SH-SY5Y (cell line): ENCODE measurements around the gene AGRN.

ENCODE experiments used
- GATA2 ChIP-seq: IDR thresholded peaks from 2 replicates; pipeline ENCODE4 v1.6.1; 2011; ENCODE audit warnings: mild to moderate bottlenecking, low read depth, low read length
- GATA3 ChIP-seq: IDR thresholded peaks from 2 replicates; pipeline ENCODE4 v1.6.1; 2011; ENCODE audit warnings: low read depth, mild to moderate bottlenecking, low read length, moderate library complexity

Gene AGRN

DNA sequence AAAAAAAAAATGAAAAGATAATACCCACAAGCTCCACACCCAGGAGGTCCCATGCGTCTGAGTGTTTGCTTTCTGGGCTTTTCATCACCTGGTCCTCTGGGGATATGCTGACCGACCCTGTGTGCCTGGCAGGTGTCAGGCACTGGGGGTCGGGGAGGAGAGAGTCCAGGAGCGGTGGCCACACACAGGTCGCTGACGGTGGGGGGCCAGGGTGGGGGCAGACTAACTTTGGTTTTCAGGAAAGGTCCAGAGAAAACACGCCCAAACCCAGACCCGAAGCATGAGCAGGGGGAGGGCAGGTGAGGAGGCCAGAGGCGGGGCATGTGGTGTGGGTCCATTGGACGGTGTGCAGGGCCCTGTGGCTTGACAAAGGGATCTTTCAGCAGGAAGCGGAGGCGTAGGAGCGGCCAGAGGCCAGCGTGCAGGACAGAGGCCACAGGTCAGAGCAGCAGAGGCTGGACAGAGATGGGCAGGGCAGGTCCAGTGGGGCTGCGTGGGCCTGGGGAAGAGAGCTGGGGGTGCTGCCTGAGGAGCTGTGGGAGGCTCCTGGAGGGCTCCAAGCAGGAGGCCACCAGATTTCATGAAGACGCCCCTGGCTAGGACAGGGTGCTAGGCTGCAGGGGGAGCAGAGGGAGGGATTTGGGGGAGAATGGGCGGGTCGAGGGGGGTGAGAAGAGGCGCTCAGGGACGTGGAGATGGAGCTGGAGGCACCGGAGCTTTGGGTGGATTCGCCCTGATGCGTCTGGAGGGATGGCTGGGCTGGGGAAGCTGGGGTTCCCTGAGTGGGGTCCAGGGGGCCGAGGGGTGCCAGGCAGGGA, 38.4 kb downstream of the AGRN start:
- TF ChIP-seq GATA2: no peak
- TF ChIP-seq GATA3: no peak

DNA sequence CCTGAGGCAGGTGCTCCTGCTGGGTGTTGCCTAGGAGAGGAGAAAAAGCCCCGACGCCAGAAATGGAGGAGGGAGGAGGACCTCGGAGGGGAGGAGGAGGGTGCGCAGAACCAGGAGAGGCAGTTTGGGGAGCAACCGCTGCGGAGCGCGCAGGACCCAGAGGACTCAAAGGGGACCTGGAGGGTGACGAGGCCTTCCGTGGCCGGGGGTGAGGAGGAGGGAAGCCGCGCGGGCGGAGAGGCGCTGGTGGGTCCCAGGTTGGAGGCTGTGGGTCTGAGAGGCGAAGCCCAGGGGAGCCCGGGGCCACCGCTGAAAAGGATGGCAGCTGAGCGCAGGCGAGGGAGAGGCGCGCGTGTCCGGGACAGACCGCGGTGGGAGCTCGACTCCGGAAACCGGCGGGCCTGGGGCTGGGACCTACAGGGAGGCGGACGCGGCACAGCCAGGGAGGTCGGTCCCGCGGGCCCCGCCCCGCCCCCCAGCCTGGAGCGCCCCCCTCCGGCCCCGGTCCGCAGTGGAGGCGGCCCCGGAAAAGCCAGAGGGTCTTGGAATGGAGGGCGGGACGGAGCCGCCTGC, 39.1 kb downstream of the AGRN start:
- TF ChIP-seq GATA2 (no peak), GATA3 (no peak)

DNA sequence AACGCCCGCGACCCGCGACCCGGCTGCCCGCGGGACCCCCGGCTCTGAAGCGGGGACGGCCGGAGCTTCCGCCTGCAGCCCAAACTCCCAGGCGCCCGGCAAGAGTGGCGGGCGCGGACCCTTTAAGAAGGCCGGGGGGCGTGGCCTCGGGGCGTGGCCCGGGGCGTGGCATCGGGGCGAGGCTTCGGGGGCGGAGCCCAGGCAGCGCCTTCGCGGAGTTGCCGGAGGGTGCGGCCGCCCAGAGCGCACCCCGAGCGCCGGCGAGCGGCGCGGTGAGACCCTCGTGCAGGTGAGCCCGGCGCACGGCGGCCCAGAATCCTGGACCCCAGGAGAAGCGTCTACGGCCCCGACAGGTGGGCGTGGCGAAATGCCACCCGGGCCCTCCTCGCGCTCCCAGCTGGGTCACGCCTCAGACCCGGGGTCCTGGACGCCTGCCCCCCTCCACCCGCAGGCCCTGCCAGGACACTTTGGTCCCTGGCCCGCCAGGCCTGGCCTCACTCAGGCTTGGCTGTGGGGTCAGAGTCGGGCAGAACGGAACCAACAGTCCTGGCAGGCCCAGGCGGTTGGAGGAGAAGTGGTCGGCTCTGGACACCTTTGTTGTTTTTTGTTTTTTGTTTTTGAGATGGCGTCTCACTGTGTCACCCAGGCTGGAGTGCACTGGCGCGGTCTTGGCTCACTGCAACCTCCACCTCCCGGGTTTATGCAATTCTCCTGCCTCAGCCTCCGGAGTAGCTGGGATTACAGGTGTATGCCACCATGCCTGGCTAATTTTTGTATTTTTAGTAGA, 39.8 kb downstream of the AGRN start:
- no peak for TF ChIP-seq GATA2

DNA sequence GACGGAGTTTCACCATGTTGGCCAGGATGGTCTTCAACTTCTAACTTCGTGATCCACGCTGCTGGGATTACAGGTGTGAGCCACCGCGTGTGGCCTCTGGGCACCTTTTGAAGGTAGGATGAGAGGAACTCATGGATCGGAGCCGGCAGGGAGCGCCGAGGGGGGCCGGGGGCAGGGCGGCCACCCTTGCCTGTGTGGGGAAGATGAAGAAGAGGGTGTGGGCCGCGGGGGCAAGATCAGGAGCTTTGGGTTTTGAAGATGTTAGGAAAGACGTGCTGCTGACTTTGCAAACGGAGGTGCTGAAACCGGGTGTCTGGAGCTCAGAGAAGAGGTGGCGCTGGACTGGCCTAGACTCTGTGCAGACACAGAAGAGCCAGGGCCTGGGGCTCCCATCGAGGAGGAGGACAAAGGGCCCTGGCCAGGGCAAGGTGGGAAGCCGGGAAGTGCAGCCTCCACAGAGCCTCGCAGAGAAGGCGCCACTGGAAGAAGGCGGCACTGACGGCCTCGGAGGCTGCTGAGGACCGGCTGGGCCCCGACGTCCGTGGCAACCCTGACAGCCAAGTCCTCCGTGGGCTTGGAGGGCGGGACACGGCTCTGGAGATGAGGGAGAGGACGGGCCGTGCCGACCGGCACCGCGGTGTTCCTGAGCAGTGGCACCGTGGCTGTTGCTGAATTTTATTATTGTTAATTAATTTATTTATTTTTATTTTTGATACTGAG, 40.5 kb downstream of the AGRN start:
- no peak for TF ChIP-seq GATA2
- TF ChIP-seq GATA3: no peak

DNA sequence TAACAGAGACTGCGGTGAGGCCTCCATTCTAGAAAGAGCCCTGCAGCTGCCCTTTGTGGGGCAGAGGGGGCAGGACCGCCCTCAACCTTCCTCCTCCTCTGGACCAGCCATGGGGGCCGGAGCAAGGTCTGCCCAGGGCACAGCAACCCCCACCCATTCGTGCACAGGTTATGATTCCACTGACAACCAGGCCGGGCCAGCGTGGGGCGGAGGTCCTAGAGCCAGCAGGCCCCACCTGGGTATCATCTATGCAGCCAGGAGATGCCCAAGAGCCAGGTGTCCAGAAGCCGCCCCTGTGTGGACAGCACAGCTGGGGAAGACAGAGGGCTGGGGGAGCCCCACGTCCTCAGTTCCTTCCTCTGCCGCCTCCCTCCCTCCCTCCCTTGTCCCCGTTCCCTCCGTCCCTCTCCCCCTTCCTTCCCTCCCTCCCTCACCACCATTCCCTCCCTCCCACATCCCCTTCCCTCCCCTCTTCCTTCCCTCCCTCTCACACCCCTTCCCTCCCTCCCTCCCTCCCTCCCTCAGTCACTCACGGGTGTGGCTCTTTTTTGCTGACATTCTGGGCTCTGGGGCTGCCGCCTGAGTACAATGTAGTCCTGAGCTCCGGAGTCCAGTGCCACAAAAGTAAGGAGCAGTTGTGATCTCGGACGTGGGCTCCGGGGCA, 41.9 kb downstream of the AGRN start:
- no peak for TF ChIP-seq GATA3
- no peak for TF ChIP-seq GATA2

DNA sequence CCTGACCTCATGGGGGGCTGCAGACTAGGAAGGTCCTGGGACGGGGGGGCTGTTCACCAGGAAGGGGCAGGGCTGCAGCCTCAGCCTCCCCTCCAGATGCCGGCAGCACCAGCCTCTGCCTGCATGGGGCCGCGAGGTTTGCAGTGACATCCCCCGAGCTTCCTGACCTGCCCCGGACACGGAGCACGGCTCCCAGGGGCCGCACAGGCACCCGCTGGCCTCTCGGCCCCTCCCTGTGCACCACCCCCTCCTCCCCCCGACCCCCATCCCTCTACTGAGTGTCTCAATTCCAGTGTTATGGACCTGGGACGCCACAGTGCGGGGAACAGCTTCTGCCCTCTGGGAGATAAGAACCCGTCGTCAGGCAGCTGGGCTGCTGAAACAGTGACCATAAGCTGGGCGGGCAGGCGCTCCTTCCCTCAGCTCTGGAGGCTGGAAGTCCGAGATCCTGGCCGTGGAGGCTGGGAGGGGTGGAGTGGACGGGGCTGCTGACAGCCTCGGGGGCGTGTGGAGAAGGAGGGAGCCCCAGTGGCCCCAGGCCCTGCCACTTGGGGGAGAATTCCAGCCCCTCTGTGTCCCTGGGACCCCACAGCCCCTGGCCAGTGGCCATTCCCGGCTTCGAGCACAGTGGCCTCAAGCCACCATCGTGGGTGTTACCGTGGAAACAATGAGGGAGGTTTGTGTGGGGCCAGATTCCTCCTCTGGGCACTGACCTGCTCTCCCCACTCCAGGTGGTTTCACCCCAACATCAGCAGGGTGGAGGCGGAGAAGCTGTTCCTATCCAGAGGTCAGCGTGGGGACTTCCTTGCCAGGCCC, 42.6 kb downstream of the AGRN start:
- TF ChIP-seq GATA3: no peak
- TF ChIP-seq GATA2: no peak

DNA sequence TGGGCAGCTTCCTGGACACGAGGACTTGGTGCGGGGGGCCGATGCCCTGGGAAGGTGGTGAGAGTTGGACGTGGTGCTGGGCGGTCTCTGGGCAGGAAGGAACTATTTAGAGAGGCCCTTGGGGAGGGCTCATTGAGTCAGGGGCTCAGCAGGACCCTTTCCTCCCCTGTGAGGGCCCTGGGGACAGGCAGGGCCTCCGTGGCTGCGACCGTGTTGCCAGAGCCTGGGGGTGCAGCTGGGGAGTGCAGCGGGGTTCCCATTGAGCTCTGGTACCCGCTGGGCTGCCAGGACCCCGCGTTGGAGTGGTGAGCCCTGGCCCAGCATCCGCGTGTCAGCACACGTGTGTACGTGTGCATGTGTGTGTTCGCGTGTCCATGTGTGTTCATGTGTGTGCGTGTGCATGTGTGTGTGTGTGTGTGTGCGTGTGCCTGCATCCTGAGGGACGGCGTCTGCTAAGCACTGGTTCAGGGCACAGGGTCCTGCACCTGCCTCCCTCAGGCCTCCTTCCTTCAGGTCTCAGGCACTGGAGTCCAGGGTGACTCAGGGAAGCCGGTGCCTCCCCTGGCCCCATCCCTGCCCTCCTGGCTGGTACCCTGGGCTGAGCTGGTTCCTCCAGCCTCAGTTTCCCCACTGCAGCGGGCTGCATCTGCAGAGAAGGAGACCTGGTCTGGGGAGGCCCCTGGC, 43.5 kb downstream of the AGRN start:
- TF ChIP-seq GATA3 (no peak), GATA2 (no peak)

DNA sequence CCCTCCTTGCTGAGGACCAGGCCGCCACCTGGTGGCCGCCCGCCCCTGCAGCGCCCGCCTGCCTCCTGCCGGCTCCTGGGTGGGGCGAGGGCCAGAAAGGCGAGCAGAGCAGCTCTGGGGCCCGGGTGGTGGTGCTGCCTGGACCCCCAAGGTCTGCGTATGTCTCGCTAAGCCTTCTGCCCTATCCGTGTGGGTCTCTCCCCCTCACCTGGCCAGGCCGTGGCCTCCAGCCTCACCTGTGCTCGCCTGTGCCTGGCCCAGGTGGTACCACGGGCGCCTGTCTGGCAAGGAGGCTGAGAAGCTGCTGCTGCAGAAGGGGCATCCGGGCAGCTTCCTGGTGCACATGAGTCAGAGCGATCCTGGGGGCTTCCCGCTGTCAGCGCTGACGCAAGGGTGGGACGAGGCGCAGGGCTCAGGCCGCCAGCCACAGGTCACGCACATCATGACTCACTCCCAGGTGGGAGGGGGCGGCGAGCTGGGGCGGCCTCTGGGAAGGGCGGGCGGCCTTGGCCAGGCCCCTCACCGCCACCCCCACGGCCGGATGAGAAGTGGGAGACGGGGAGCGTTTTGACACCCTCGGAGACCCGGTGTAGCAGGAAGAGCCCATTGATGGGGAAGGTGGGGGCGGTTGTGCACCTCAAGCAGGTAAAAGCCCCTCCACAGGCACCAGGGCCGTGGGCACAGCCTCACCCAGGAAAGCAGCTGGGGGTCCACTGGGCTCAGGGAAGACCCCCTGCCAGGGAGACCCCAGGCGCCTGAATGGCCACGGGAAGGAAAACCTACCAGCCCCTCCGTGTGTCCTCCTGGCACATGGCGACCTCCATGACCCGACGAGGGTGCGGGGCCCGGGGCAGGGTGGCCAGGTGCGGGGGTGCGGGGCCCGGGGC, 44.3 kb downstream of the AGRN start:
- TF ChIP-seq GATA3 (no peak), GATA2 (no peak)

DNA sequence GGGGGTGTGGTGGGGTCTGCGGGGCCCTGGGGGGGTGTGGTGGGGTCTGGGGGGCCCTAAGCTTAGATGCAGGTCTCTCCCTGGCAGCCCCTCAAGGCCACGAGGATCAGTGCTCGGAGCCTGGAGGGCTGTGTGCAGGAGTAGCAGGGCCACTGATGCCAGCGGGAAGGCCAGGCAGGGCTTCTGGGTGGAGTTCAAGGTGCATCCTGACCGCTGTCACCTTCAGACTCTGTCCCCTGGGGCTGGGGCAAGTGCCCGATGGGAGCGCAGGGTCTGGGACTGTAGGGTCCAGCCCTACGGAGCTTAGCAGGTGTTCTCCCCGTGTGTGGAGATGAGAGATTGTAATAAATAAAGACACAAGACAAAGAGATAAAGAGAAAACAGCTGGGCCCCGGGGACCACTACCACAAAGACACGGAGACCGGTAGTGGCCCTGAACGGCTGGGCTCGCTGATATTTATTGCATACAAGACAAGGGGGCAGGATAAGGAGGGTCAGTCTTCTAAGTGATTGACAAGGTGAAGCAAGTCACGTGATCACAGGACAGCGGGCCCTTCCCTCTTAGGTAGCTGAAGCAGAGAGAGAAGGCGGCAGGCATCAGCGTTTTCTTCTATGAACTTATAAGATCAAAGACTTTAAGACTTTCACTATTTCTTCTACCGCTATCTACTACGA, 45.5 kb downstream of the AGRN start:
- TF ChIP-seq GATA2 (no peak), GATA3 (no peak)

DNA sequence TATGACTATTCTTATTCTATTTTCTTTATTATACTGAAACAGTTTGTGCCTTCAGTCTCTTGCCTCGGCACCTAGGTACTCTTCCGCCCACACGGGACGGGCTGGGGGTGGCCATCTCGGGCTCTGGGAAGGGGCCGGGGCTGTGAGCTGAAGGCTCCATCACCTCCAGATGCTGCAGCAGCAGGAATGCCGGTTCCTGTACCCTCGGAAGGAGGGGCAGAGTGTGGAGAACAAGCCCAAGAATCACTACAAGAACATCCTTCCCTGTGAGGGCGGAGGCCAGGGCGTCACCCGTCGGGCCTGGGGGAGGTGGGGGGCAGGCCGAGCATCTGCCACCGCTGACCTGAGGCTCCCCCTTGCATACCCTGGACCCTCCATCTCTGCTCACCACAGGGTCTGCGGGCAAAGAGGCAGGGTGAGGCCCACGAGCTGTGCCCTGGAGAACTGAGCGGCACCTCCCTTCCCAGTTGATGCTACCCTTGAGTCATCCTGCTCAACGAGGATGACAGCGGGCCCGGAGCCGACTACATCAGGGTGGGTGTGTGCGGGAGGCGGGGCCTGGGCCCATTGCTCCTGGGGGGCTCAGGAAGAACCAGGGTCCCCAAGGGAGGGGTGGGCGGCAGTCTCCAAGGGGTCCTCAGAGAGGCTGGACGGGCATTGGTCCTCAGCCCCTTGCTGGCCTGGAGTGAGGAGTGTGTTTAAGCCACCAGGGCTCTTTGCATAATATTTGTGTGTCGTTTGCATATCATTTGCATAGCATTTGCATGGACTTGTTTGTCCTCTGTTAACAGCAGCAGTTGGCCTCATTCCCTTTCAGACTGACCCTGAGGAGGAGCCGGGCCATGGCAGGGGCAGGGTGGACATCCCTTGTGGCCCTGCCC, 46.7 kb downstream of the AGRN start:
- TF ChIP-seq GATA2 (no peak), GATA3 (no peak)

DNA sequence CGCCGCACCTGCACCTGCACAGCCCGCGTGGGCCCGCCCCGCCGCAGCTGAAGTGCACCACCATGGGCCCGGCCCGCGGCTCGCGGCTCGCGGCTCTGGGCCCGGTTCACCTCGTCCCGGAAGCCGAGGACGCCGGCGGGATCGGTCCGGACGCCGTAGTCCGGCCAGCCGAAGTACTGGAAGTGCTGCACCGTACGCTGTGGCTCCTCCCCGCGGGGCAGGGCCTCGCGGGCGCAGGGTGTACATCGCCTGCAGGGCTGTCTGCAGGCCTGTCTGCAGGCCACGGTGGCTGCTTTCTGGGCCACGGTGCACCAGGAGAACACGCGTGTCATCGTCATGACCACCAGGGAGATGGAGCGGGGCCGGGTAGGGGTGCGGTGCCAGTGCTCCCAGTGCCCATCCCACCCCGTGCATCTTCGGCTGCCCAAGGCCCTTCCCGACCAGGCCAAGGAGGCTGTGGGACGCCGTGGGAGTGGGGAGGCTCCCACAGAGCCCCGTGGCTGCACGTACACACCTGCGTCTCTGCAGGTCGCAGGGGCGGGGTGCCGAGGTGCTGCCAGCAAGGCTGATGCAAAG, 47.5 kb downstream of the AGRN start:
- TF ChIP-seq GATA2: no peak
- no peak for TF ChIP-seq GATA3
